Erythroblast (primary cell): ENCODE data around the gene UBN2.

ENCODE experiments used
- GATA1 ChIP-seq: IDR thresholded peaks from 2 replicates; pipeline ENCODE4 v1.6.1; 2011; ENCODE audit warnings: low read depth, mild to moderate bottlenecking, control low read depth, low read length, moderate library complexity
- POLR2A ChIP-seq: IDR thresholded peaks from 2 replicates; pipeline ENCODE4 v1.6.1; 2011; ENCODE audit warnings: mild to moderate bottlenecking, low read length

- no peak for TF ChIP-seq POLR2A
- TF ChIP-seq GATA1: no peak
These were observed 1.0 kb upstream of the UBN2 start for GRCh38 chr7:139230023-139230422.
